NB4 (cell line): ENCODE data around the gene SMIM22.

ENCODE experiments used
- POLR2A ChIP-seq: IDR thresholded peaks from 2 replicates; pipeline ENCODE4 v1.6.1; 2011; ENCODE audit warnings: mild to moderate bottlenecking; ENCODE audit not compliant: insufficient read length; ENCODE audit errors: extremely low read depth
- TF ChIP-seq, protein P1 (sequence below): IDR thresholded peaks from one replicate; pipeline ENCODE4 v1.5.1; 2012; ENCODE audit warnings: low read depth, low read length

GRCh38 chr16:4785758-4786433 lies 9.3 kb upstream of the SMIM22 start:
- TF ChIP-seq, protein P1, sequence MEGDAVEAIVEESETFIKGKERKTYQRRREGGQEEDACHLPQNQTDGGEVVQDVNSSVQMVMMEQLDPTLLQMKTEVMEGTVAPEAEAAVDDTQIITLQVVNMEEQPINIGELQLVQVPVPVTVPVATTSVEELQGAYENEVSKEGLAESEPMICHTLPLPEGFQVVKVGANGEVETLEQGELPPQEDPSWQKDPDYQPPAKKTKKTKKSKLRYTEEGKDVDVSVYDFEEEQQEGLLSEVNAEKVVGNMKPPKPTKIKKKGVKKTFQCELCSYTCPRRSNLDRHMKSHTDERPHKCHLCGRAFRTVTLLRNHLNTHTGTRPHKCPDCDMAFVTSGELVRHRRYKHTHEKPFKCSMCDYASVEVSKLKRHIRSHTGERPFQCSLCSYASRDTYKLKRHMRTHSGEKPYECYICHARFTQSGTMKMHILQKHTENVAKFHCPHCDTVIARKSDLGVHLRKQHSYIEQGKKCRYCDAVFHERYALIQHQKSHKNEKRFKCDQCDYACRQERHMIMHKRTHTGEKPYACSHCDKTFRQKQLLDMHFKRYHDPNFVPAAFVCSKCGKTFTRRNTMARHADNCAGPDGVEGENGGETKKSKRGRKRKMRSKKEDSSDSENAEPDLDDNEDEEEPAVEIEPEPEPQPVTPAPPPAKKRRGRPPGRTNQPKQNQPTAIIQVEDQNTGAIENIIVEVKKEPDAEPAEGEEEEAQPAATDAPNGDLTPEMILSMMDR: no peak
- TF ChIP-seq POLR2A: no peak
